ENCODE data around the gene SKI. TPM values are rescaled to one million over a fixed set of nuclear protein-coding genes. Genes with fewer than 3 reads are reported as not detected.

The SKI gene
- total RNA-seq, 1 donor from 2014 or later: 26.9 TPM

DNA sequence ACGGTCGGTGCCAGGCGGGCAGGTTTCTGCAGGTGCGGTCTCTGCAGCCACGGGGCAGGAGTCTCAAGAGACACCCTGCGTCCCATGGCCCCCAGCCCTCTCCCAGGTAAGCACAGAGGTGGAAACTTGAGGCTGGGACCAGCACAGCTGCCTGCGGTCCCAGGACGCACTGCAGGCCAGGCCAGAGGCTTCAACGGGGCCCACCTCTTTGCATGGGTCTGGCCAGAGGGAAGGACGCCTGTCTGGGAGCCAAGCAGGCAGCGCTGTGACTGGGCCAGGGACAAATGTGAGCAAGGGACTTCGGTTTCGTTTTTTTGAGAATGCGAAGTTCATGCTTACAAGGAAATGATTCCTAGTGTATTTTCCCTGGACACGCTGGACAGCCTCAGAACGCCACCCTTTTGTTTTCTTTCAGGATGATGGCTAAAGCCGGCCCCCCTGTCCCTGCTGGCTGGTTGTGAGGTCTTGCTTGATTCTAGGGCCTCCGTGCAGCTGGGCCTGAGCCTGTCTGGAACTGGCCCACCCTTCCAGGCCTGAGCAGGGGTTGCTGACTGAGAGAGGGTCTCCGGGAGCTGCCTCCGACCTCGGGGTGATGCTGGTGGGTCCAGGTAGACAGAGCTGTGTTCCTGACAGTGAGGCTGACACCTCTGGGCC is 124.9 kb downstream of the SKI start:
- DNase-seq (ENCODE audit: low read depth): no peak
- peaks cover 7% of the 10 kb centered on the region for H3K27me3 ChIP-seq (ENCODE audit: control insufficient read depth, insufficient read depth, low read length)
- TF ChIP-seq, protein P1, sequence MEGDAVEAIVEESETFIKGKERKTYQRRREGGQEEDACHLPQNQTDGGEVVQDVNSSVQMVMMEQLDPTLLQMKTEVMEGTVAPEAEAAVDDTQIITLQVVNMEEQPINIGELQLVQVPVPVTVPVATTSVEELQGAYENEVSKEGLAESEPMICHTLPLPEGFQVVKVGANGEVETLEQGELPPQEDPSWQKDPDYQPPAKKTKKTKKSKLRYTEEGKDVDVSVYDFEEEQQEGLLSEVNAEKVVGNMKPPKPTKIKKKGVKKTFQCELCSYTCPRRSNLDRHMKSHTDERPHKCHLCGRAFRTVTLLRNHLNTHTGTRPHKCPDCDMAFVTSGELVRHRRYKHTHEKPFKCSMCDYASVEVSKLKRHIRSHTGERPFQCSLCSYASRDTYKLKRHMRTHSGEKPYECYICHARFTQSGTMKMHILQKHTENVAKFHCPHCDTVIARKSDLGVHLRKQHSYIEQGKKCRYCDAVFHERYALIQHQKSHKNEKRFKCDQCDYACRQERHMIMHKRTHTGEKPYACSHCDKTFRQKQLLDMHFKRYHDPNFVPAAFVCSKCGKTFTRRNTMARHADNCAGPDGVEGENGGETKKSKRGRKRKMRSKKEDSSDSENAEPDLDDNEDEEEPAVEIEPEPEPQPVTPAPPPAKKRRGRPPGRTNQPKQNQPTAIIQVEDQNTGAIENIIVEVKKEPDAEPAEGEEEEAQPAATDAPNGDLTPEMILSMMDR (IDR thresholded peaks at IDR 0.05; ENCODE audit: insufficient read depth, low read length, poor library complexity, severe bottlenecking): no peak

DNA sequence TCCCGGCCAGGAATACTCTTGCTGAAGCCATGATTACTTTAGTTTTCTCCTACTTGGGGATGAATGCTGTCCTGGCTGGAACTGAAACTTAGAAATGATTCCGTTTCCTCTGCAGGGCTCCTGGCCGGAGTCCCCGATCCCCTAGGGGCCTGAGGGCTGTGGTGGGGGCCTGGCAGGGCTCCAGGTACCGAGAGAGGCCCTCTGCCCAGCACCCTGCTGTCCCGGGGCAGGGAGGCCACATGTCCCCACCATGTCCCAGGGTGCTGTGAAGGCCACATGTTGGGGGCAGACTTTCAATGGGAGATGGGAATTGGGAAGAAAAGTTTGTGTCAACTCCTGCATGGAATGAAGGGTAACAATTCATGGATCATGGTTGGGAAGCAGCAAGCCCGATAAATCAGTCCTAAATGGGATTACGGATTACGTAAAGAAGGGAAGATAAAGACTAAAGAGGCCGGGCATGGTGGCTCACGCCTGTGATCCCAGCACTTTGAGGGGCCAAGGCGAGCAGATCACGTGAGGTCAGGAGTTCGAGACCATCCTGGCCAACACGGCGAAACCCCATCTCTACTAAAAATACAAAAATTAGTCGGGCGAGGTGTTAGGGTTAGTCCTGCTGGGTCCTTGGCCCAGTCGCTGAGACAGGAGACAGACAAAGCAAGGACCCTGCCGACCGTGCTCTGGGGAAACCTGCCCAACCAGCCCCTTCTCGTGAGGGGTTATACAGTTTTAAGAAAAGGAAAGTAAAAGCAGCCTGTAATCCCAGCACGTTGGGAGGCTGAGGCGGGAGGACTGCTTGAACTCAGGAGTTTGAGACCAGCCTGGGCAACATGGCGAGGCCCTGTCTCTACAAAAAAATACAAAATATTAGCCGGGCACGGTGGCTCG is 125.7 kb downstream of the SKI start:
- Histone ChIP-seq H3K27me3 (ENCODE audit: control insufficient read depth, insufficient read depth, low read length) (peaks cover 6% of the 10 kb centered on the region), H3K4me3 (ENCODE audit: low read depth, low read length) (no peak overlapping the region), H3K36me3 (ENCODE audit: control insufficient read depth, insufficient read depth, low read length) (no peaks in the 10 kb centered on the region)
- DNase-seq (ENCODE audit: low read depth): no peak
- TF ChIP-seq, protein P1 (IDR thresholded peaks at IDR 0.05; ENCODE audit: insufficient read depth, low read length, poor library complexity, severe bottlenecking): no peak

More for the DNA sequence above, 124.9 kb downstream of the SKI start:
- Histone ChIP-seq H3K36me3 (ENCODE audit: control insufficient read depth, insufficient read depth, low read length) (no peaks in the 10 kb centered on the region), H3K4me3 (ENCODE audit: low read depth, low read length) (no peak overlapping the region)

DNA sequence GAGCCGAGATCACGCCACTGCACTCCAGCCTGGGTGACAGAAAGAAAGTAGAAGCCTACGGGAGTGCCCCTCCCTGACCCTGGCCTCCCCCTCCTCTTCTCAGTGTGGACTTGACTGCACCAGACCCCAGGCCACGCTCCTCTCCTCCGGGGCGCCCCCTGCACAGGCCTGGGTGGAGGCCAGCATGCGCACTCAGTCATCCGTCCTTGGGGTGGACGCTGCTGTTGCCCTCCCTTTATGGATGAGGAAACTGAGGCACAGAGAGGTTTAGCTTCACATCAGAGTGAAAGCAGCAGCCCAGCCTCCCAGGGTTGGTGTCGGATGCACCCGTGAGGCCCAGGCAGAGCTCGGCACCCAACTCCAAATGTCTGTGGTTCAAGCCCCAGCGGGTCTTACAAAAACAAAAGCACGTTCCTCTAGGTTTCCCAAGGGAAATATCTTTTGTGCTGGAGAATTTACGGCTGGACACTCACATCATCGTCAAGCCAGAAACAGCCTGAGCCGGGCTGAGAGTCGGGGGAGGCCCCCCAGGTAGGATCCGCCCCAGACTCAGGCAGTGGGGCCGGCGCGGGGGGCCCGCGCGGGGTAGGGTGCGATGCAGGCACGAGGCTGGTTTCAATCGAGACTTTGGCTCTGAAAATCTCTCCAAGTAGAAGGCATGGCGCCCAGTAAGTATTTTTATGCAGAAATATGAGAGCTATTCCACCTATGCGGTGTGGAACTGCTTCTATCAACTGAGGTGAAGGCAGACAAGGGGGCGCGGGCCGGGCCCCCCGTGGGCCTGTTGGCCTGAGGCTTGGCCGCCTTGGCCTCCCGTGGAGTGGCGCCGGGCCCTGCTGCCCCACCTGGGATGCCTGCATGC is 126.6 kb downstream of the SKI start:
- DNase-seq (ENCODE audit: low read depth): no peak
- TF ChIP-seq, protein P1 (IDR thresholded peaks at IDR 0.05; ENCODE audit: insufficient read depth, low read length, poor library complexity, severe bottlenecking): no peak
- peaks cover 6% of the 10 kb centered on the region for H3K27me3 ChIP-seq (ENCODE audit: control insufficient read depth, insufficient read depth, low read length)
- no peaks in the 10 kb centered on the region for H3K36me3 ChIP-seq (ENCODE audit: control insufficient read depth, insufficient read depth, low read length)
- H3K4me3 ChIP-seq (ENCODE audit: low read depth, low read length): no peak overlapping the region

DNA sequence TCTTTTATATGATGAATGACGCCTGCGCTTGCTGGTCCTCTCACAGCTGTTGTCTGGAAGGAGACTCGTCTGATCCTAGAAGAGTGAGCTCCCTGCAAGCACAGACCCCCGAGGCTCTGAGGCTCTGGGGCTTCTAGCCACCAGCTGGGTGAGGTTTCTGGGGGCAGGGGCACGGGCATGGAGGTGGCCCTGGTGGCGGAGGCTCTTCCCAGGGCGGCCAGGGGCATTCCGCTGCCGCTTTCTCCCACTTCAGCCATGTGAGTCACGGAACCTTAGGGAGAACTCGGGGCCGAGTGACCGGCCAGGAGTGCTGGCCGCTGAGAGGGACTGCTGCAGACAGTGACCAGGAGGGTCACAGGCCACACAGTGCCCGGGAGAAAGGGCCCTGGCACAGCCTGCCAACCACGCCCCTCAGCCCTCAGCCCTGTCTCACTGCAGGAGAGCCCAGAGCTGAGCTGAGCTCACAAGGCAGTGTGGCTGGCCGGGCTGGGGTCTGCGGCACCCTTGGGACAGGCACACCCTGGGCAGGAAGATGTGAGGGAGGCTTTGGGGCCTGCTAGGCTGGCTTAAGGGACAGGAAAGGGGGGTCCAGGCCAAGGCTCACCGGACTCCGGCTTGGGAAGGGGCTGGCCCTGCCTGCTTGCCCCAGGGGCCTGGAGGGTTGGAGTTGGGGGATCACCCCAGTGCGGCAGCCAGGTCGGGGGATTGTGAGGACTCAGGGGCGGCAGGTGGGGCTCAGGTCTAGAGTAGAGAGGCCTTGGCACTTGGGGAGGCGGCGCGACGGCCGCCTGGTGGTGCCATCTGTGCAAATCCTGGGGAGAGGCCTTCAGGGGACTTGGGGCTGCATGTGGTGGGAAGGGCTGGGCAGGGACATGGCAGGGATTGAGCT is 127.5 kb downstream of the SKI start:
- TF ChIP-seq, protein P1 (IDR thresholded peaks at IDR 0.05; ENCODE audit: insufficient read depth, low read length, poor library complexity, severe bottlenecking): no peak
- Histone ChIP-seq H3K27me3 (ENCODE audit: control insufficient read depth, insufficient read depth, low read length) (peaks cover 6% of the 10 kb centered on the region), H3K4me3 (ENCODE audit: low read depth, low read length) (no peak overlapping the region), H3K36me3 (ENCODE audit: control insufficient read depth, insufficient read depth, low read length) (no peaks in the 10 kb centered on the region)
- DNase-seq (ENCODE audit: low read depth): no peak

DNA sequence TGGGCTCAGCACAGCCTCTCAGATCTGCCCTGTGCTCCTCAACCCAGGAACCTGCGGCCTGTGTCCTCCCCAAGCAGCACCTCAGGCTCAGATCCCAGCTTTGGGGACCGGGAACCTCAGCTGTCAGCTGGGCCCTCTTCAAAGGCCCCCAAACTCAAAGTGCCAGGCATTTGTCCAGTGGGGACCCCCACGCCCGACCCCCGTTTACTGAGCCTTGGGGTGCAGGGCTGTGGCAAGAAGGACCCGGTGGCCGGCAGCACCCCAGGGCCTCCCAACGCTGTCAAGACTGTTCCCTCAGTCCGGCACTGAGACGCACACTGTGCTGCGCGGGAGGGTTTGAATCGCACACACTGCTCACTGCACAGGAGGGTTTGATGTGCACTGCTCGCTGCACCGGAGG is 128.3 kb downstream of the SKI start:
- TF ChIP-seq, protein P1 (IDR thresholded peaks at IDR 0.05; ENCODE audit: insufficient read depth, low read length, poor library complexity, severe bottlenecking): no peak
- no peak overlapping the region for H3K4me3 ChIP-seq (ENCODE audit: low read depth, low read length)
- DNase-seq (ENCODE audit: low read depth): no peak
- H3K27me3 ChIP-seq (ENCODE audit: control insufficient read depth, insufficient read depth, low read length): peaks cover 6% of the 10 kb centered on the region
- H3K36me3 ChIP-seq (ENCODE audit: control insufficient read depth, insufficient read depth, low read length): no peaks in the 10 kb centered on the region
